DMS153 (cell line): ENCODE data around the gene SV2A.
"Not testable (repeated sequence)": the region's sequence is repeated elsewhere in the genome, so short reads cannot be mapped to it uniquely, and the experiment has no call there.

Source experiments
- DNase-seq: peaks from one replicate; lab custom pipeline; 2025; lab: John Stamatoyannopoulos, UW

SV2A gene, protein sequence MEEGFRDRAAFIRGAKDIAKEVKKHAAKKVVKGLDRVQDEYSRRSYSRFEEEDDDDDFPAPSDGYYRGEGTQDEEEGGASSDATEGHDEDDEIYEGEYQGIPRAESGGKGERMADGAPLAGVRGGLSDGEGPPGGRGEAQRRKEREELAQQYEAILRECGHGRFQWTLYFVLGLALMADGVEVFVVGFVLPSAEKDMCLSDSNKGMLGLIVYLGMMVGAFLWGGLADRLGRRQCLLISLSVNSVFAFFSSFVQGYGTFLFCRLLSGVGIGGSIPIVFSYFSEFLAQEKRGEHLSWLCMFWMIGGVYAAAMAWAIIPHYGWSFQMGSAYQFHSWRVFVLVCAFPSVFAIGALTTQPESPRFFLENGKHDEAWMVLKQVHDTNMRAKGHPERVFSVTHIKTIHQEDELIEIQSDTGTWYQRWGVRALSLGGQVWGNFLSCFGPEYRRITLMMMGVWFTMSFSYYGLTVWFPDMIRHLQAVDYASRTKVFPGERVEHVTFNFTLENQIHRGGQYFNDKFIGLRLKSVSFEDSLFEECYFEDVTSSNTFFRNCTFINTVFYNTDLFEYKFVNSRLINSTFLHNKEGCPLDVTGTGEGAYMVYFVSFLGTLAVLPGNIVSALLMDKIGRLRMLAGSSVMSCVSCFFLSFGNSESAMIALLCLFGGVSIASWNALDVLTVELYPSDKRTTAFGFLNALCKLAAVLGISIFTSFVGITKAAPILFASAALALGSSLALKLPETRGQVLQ

DNA sequence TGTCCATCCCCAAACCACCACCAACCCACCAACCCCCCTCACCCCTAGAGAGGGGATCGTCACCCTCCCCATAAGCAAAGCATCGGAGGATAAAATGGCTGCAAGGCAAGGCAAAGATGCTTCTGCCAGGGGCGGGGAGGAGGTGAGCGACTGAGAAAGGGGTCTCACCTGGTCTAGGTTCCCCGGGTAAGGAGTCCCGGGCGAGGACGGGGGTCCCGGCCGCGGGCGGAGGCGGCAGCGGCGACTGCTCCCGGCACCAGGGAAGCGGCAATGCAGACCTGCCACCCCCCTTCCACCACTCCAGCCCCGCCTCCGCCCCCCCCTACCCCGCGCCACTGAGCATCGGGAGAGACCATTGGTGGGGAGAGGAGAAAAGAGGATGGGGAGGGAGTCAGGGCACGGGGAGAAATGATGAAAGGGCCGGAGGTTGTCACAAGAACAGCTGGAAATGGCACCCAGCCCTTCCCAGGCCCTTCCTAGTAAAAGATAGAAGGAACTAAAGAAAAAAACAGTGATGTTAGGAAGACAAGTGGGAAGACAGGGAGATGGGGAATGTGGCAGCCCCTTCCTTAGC is at the start of gene SV2A:
Gene SV2A, minus strand, starts transcription at position 274 of the 574 bp plus-strand sequence. CDS start 4,004 bp downstream, outside the sequence.
- peak; percentile 79 for DNase-seq

DNA sequence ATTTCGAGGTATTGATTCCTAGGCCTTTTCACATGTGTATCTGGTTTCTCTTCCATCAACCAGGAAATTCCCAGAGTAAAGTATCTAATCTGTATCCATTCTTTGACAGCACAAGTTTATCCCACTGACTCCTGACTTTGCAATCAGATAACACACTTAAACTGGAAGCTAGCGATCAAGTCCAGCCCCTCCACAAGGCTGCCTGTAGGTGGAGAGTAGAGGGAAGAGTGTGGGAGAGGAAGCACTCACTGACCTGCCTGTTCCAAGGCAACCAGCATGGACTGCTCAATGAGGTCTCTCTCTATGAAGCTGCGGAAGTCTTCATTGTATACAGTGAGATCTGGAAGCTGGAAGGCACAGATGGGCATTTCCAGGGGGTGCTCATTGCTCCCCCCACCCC is 49.4 kb upstream of the SV2A start:
- DNase-seq, result no peak

DNA sequence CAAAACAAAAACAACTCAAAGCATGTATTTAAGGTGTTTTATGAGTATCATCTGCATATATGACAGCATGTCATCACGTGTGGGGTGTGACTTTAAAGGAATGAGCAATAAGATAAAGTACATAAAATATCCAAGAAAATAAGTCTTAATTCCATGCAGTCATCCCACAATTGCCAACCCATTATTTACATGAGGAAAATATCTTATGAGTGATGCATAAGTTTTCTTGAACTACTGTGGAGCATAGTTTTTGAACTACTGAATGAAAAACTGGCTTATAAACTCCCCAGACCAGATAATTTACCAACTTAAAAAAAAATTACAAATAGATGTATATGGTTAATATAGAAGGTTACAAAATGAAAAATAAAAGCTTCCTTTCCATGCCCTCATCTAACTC is 48.8 kb upstream of the SV2A start:
- DNase-seq, result no peak

DNA sequence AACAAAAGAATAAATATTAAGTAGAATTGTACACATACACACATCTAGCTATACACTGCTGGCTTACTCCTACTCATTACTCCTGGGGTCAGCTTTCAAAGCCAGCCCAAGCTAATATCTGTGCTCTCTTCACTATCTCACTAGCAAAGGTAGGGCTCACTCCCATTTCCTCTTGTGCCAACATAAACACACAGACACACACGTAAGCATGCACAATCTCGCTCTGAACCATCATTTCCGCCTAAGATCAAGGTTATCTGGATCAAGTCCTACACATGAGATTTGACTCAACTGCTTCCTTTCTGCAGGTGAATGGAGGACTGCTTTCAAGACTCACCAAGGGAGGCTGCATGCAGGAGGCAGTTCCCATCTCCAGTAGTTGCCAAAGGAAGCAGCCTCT is 47.8 kb upstream of the SV2A start:
- DNase-seq, result no peak

DNA sequence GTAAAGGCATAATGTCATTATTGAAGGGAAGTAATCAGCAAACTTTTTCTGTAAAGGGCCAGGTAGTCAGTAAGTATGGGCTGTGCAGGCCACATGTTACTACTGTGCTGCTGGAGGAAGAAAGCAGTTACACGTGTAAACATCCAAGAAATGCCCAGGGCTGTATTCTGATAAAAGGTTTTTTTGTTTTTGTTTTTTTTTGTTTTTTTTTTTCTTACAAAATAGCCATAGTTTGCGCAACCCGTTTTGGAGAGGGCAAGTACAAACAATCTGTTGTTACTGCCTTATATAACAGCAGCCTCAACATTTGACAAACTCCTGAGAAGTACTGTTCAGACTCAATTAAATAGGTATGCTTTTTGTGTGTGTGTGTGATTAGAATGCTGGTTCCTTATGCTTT is 45.7 kb upstream of the SV2A start:
- DNase-seq, result no peak

DNA sequence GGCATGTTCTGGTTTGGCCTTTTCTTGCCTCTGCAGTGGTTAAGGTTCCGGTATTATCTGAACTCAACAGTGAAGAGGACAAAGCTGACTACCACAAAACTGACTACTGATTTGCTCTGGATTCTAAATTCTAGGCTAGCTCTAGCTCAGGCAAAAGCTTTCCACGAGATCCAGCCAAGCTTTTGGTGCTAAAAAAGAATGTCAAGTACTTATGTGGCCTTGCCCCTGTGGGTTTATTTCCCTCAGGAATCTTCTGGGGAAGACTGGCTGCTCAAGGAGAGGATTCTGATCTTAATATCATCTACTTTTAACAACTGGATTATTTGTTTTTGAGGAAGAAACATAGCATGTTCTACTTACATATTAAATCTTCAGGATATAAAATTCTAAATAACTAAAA is 45.1 kb upstream of the SV2A start:
- DNase-seq, result no peak

DNA sequence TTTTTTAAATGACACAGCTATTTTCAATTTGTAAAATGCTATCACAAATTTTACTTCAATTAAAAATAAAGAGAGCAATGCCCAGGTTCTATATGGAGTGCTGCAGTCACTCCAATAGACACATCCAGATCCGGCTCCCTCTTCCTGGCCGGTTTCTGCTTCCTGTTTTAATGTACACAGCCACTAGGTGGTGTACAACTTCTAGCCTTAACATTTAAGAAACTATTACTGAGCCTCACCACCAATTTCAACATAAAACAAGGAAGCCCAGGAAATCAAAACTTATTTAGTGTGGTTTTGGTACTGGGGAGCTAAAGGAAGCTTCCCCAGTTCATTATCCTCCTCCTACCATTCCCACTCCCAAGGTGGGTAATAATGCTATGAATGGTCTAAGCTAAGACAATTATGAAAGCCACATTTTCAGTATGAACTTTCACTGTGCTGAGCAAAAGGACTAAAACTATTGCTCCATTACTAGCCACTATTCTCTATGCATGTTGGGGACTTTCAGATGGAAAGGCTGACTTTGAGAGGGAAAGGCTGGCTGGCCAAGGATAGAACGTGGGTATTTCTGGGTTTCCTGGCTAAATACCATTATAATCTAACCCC is 44.5 kb upstream of the SV2A start:
- DNase-seq, result peak; percentile 82

DNA sequence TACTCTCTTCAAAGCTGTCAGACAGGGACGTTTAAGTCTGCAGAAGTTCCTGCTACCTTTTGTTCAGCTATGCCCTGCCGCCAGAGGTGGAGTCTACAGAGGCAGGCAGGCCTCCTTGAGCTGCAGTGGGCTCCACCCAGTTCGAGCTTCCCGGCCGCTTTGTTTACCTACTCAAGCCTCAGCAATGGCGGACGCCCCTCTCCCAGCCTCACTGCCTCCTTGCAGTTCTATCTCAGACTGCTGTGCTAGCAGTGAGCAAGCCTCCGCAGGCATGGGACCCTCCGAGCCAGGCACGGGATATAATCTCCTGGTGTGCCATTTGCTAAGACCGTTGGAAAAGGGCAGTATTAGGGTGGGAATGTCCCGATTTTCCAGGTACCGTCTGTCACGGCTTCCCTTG is 39.9 kb upstream of the SV2A start:
- DNase-seq, result not testable (repeated sequence)

DNA sequence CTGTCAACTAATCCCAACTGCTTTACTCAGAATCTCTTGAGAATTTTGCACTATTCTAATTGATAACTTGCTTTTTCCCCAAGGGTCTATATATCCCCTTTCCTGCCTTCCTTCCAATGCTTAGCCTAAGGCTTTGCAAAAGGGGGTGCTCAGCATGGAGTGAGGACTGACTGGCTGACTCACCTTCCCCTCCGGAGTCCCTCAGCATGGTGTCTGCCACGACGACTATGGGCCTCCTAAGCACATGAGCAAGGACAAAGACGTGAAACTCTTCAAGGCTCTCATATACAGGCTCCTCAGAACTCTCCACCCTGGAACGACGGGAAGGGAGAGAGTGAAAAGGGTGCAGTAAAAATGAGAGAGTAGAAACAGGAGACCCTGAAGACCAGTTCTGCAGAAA is 32.3 kb upstream of the SV2A start:
- DNase-seq, result no peak

DNA sequence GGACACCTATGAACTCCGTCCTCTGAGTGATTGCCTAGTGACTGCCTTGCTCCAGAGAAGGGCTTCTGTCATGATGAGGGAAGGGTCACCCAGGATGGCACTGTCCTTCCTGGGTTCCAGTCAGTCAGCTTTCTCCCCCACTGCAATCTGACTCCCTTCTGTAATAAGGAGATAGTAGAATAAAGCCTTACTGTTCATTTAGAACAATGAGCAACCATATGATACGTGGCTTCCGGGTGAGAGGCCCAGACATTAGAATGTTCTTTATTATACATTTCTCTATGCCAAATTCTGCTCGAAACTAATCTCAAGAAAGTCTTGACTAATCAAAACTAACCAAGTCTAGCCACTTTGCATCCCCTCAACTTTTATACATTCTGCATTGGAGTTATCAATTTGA is 27.6 kb upstream of the SV2A start:
- DNase-seq, result no peak

DNA sequence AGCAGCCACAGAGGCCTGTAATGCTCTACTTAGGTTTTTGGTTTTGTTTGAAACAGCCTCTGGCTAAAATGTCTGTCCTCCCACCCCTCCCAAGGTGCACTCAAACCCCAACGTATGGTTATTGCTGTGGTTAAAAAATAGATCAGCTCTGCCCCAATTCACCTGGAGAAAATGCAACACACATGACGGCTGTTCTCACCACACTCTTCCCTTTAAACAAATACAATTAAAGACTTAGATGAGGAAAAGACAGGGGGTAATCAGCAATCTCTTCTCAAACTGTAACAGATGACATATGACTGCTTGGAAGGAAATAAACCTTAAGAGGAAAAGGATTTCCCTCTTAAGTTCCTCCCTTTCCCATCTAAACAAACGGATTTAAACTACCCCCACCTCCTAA is 25.2 kb upstream of the SV2A start:
- no peak for DNase-seq

DNA sequence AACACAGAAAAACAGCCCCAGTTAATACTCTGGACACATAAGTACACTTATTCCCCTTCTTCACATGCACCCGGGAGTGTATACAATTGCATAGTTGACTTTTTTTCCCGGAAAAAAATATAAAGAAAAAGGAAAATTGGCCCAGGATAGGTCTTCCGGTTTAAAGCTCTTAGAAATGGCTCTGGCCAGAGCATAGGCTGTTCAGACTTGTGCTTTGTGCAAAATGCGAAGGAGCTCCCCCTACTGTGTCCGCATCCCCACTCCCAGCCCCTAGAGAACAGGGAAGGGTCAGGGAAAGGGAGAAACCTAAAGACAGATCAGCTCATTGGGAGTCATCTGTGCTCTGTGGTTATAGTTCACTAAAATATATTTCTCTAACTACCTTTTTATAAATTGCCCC is 24.6 kb upstream of the SV2A start:
- no peak for DNase-seq

DNA sequence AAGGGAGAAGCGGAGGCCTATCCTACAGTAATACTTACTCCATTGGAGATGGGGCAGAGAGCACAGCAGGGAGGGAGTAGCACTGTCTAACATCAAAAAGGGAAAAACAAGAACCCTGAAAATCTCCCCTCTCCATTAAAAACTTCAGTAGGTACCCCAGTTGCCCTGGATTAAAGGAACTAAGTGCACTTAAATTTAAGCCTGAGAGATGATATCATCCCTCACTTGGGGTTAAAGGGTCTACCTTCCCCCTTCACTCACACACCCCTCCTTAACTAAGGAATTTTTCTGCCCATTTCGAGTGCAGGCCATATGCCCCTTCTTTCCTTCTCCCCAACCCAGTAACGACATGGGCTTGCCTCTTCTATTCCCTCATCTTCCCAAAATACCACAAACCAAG is 22.8 kb upstream of the SV2A start:
- DNase-seq, result no peak

DNA sequence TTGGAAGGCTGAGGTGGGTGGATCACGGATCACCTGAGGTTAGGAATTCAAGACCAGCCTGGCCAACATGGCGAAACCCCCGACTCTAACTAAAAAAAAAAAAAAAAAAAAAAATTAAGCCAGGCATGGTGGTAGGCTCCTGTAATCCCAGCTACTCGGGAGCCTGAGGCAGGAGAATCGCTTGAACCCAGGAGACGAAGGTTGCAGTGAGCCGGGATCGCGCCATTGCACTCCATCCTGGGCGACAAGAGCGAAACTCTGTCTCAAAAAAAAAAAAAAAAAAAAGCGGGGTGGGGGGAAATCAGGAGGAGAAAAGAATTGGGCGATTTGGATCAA is 21.0 kb upstream of the SV2A start:
- not testable (repeated sequence) for DNase-seq

DNA sequence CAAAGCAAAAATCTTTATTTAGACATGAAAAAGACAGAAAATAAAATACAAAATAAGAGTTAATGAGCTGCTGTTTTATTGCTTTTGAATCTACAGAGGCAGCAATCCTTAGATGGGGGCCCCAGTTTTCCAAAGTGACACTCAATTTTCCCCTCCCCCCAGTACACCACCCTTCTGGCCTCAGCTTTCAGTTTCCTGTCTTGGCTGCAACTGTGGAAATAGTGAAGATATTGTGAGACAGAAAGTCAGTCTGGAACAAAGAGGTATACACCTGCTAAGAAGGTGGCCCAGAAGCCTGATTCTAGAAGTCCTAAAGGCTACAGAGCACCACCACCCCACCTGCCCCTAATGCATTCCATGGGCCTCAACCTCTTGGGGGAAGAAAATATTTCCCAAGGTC is 20.1 kb upstream of the SV2A start:
- DNase-seq, result no peak

DNA sequence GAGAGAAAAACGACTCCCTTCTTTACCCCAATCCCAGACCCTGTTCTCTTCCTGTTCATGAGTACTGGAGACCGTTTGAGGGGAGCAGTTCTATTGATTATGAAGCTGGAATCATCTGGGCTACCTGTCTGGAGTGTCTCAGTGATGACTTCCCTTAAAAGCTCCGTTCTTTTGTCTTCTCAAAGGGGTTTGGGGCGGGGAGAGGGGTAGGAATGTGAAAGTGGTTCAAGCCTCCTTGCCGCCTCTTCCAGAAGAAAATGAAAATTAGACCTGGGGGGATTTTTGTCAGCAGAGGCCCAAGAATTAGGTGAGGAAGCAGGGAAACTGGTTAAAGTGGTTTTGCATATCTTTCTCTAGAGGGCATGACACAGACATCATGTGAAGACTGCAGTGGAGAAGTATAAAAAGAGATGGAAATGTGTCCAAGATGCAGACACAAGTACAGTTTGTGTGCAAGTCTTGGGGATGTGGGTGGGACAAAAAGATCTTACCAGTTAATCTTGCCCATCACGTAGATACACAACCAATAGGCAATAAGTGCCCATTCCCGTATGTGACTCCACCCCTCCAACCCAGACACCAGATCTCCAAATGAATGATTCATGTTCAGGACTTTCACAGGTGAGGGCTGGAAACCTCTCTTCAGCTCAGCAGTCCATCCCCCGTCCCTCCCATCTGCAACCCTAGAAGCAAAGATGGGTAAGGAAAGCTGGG is 19.5 kb upstream of the SV2A start:
- peak; percentile 74 for DNase-seq

DNA sequence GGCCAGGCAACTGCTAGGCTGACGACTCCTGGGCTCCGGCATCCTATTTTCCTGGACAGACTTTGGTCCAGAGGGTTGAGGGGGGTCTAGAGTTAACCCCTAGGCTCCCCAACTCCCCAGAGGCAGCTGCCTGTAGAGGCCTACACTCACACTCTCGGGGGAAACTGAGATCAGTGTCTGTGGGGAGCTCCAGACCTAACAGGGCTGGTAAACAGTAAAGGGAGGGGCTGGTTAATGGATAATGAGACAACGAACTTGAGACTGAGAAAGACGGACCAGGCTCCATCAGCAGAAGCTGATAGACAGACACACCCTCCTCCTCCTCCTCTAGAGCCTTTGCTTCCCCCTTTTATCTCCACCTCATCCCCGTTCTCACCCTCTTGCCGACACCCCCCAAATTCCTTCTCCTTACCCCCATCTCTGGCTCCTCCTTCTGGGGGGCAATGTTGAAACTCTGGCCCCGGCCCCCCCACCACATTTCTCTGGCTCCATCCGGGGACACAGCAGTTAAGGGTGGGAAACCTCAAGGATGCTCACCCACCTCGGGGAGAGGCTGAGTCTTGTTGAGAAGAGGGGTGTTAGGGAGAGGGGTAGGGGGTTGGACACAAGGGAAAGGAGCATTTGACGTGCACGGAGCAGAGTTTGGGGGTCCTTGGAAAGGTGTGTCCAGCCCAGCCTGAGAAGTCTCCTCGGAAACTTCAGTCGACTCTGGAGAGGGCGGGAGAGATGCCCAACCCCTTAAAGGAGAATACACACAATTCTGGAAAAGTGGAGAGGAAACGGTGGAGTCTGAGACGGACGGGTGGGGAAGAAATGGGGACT is 18.7 kb upstream of the SV2A start, which contains the start of gene MTMR11:
Gene MTMR11, minus strand, starts transcription at position 710 of the 822 bp plus-strand sequence. Its CDS starts 232 bp downstream, at position 478.
- no peak for DNase-seq

DNA sequence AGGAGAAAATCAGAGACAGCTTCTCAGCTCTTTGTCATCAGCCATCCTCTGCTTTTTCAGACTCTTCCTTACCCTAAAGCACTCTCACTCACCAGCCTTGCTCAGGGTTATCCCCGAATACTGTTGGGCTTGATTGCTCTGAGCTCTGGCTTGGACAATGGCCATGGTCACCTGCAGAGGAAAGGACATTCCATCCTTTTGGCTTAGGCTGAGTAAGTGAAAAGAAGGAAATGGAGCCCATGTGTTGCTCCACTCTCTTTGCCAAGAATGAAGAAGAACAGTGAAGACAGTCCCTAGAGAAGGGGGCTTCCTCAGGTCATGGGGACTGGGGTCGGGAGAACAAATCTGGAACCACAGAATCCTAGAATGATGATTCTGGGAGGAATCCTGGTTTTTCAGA is 16.7 kb upstream of the SV2A start:
- DNase-seq, result no peak

DNA sequence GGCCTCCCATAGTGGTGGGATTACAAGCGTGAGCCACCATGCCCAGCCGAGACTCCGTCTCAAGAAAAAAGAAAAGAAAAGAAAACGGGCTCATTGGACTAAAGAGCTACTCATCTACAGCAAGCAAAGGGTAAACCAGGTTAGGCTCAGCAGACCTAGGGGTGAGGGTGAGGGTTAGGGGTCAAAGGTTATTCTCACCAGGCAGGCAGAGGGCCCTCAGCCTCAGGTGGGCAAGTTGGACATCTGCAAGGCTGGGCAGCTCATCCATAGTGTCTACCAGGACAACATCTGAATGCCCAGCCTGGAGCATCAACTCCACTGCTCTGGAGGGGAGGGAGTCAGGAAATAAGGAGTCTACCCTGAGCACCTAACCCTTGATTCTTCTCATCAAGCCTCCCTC is 15.6 kb upstream of the SV2A start:
- DNase-seq, result no peak

DNA sequence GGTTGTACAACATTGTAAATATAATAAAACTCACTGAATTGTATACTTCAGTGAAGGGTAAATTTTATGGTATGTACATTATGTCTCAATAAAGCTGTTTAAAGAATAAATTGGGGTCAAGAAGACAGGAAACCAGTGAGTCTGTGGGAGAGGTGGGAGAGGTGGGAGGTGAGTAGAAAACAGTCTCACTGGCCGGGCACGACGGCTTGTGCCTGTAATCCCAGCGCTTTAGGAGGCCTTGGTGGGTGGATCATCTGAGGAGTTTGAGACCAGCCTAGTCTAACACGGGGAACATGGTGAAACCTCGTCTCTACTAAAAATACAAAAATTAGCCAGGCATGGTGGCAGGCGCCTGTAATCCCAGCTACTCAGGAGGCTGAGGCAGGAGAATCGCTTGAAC is 14.8 kb upstream of the SV2A start:
- no peak for DNase-seq

DNA sequence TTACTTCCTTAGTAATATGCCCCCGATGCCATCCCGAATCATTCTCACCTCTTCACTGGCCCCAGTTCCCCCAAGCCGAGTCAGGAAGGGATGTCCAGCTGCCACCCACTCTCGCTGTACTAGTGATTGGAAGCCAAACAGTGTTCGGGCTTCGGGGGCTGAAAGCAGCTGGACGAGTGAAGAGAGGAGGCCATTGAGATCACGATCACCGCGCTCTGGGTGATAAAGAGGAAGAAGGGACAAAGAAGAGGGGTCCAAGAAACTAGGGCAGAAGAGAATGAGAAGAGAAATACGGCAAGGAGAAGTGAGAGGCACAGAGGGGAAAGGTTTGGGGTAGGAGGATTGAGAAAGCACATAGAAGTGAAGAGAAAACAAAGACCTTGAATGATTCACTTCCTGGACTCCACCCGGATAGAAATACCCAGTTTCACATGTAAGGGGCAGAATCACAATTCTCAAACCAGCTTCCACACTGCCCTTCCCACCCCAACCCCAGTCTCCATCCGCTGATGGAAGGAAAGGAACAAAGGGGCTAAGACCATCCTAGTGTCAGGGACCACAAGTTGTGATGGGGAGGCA is 13.7 kb upstream of the SV2A start:
- no peak for DNase-seq
